ENCODE data around the gene TBL3. TPM values are rescaled to one million over a fixed set of nuclear protein-coding genes. Genes with fewer than 3 reads are reported as not detected.

TBL3 gene
- total and polyA plus RNA-seq, 7 experiments from 2014 or later: 17.2 to 89.8 (median 32.8) TPM

DNA sequence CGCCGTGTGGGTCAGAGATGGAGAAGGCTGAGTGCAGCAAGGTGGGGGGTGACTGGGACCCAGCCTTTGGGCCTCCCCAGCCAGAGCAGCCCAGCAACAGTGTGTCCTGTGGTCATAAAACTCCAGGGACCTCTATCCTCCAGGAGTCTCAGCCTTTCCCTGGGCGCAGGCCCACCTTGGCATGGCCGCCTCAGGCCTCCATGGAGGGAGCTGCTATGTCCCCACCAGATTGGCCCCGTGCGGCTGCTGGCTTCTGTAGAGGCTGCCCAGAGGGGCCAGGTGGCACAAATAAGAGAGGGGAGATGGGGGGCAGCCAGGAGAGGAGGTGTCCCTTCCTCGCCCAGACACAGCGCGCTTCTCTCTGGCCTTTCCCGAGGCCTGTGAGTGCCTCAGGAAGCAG, 15.3 kb downstream of the TBL3 start:
- H3K4me1 ChIP-seq (ENCODE audit: control insufficient read depth in 2 of 2, insufficient read depth in 2 of 2, low read length in 2 of 2): peaks cover 15 to 28% of the 10 kb centered on the region in 2 donors
- no peak overlapping the region for H3K27ac Mint-ChIP-seq
- peaks cover 8 to 23% (median 17%) of the 10 kb centered on the region in 5 donors for H3K27me3 Mint-ChIP-seq
- intact Hi-C loops (cut with micrococcal nuclease): no loop called here
- H3K36me3 ChIP-seq (ENCODE audit: control insufficient read depth in 2 of 3, insufficient read depth in 3 of 3, low read length in 3 of 3): peaks cover 0 to 15% (median 0%) of the 10 kb centered on the region in 3 experiments
- H3K36me3 Mint-ChIP-seq: peaks cover 0 to 8% (median 4%) of the 10 kb centered on the region in 5 donors
- peaks cover 5 to 40% (median 34%) of the 10 kb centered on the region in 7 donors for H3K4me1 Mint-ChIP-seq
- peaks cover 0 to 3% of the 10 kb centered on the region in 2 donors for H3K27me3 ChIP-seq (ENCODE audit: control insufficient read depth in 2 of 2, insufficient read depth in 2 of 2, low read length in 2 of 2)
- H3K4me3 ChIP-seq (ENCODE audit: low read length): no peak overlapping the region
- DNase-seq (no peak), ATAC-seq (no peak)
- CTCF ChIA-PET: no interaction called here
- no peaks in the 10 kb centered on the region for H3K9me3 Mint-ChIP-seq
- no peak overlapping the region for H3K4me3 Mint-ChIP-seq
- POLR2A ChIA-PET: interaction anchor here (0.9 to 11.4 kb wide), 4 partner anchors 11 to 26 kb away, joined by 3 to 61 read pairs (median 5); partner anchors contain the start of genes RPS2 and TBL3
- H3K9me3 ChIP-seq (ENCODE audit: control insufficient read depth in 2 of 3, low read length in 3 of 3): no peaks in the 10 kb centered on the region
- no peak overlapping the region for H3K27ac ChIP-seq (ENCODE audit: low read depth, low read length)

DNA sequence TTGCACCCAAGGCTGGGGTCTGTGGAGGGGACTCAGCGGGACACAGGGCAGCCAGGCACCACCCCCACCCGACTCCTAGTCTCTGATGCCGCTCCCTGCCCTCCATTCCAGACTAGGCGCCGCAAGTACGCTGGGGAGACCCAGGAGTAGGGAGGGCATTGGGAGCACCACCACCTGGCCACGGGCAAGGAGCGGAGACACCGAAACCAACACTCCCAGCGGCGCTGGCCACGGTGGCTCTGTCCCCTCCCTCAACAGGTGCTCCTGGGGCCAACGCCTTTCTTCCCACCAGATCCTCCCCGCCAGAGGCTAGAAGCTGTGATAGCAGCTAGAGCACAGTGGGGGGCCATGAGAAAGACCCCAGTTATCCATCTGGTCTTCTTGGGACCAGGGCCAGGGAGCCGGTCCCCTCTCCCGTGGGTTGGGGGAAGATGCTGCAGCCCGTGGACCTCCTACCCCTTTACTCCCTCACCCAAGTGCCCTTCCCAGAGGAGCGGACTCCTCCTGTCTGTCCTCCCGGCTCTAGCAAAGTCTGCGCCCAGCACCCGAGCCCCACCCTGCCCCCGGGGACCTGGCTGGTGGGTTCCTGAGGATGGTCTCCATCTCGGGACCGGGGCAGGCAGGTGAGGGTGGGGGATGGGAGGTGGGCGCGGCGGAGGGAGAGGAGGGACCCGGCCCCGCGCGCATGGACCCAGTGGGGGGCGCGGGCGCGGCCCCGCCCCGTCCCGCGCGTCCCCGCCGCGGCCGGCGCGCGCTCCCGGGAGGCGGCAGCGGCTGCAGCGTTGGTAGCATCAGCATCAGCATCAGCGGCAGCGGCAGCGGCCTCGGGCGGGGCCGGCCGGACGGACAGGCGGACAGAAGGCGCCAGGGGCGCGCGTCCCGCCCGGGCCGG, 17.6 kb downstream of the TBL3 start, which contains the start of gene SYNGR3:
SYNGR3 (plus strand) TSS at position 762 of the 892 bp plus-strand sequence. CDS start 133 bp downstream, outside the sequence.
- H3K4me3 ChIP-seq (ENCODE audit: low read length): peak within 1 kb of the TSS; percentile 22
- peak within 1 kb of the TSS in 5 of 9 donors; percentile 22 to 78 (median 62) for H3K27ac Mint-ChIP-seq
- DNase-seq: peak in 1 of 9 donors; percentile 14
- CTCF ChIA-PET: no interaction called here
- H3K4me1 ChIP-seq (ENCODE audit: control insufficient read depth in 2 of 2, insufficient read depth in 2 of 2, low read length in 2 of 2): peaks cover 15 to 22% of the 10 kb centered on the region in 2 donors
- POLR2A ChIA-PET: interaction anchor here (1.9 to 3.6 kb wide), 2 partner anchors 18 to 24 kb away, joined by 5 to 39 read pairs; partner anchors contain the start of genes RNF151, RPS2 and TBL3
- H3K4me1 Mint-ChIP-seq: peaks cover 5 to 42% (median 30%) of the 10 kb centered on the region in 7 donors
- peak within 1 kb of the TSS; percentile 45 to 83 (median 74) for H3K4me3 Mint-ChIP-seq
- intact Hi-C loops (cut with micrococcal nuclease): loop anchor here (2.0 to 10.0 kb wide), 2 partner anchors 25 to 235 kb away; partner anchors contain the start of genes E4F1 (in 1 of the 2) and RPS2 (in 1 of the 2)
- no peak within 1 kb of the TSS for H3K27ac ChIP-seq (ENCODE audit: low read depth, low read length)
- no peaks in the 10 kb centered on the region for H3K9me3 Mint-ChIP-seq
- H3K9me3 ChIP-seq (ENCODE audit: control insufficient read depth in 2 of 3, low read length in 3 of 3): no peaks in the 10 kb centered on the region
- H3K36me3 Mint-ChIP-seq: peaks cover 0 to 8% (median 4%) of the 10 kb centered on the region in 5 donors
- peaks cover 8 to 17% (median 12%) of the 10 kb centered on the region in 5 donors for H3K27me3 Mint-ChIP-seq
- ATAC-seq: no peak
- H3K27me3 ChIP-seq (ENCODE audit: control insufficient read depth in 2 of 2, insufficient read depth in 2 of 2, low read length in 2 of 2): peaks cover 0 to 3% of the 10 kb centered on the region in 2 donors
- H3K36me3 ChIP-seq (ENCODE audit: control insufficient read depth in 2 of 3, insufficient read depth in 3 of 3, low read length in 3 of 3): peaks cover 0 to 15% (median 0%) of the 10 kb centered on the region in 3 experiments

DNA sequence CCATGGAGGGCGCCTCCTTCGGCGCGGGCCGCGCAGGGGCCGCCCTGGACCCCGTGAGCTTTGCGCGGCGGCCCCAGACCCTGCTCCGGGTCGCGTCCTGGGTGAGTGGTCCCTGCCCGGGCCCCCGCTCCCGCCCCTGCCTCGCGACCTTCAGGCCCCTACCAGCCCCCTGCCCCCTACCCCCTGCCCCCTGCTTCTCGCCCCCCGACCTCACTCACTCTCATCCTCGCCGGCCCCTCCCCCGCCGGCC, 18.2 kb downstream of the TBL3 start:
- Mint-ChIP-seq H3K4me1 (peaks cover 5 to 37% (median 25%) of the 10 kb centered on the region in 7 donors), H3K9me3 (no peaks in the 10 kb centered on the region), H3K4me3 (peak overlapping the region in 2 of 10 donors; percentile 2 to 75), H3K36me3 (peaks cover 0 to 8% (median 4%) of the 10 kb centered on the region in 5 donors), H3K27ac (no peak overlapping the region), H3K27me3 (peaks cover 8 to 17% (median 12%) of the 10 kb centered on the region in 5 donors)
- ATAC-seq: no peak
- H3K27ac ChIP-seq (ENCODE audit: low read depth, low read length): no peak overlapping the region
- CTCF ChIA-PET: no interaction called here
- H3K4me3 ChIP-seq (ENCODE audit: low read length): no peak overlapping the region
- H3K4me1 ChIP-seq (ENCODE audit: control insufficient read depth in 2 of 2, insufficient read depth in 2 of 2, low read length in 2 of 2): peaks cover 15 to 17% of the 10 kb centered on the region in 2 donors
- POLR2A ChIA-PET: interaction anchor here (1.4 to 3.6 kb wide), 4 partner anchors 18 to 693 kb away, joined by 3 to 39 read pairs (median 4); partner anchors contain the start of genes KCTD5, RNF151, RPS2 and TBL3
- H3K27me3 ChIP-seq (ENCODE audit: control insufficient read depth in 2 of 2, insufficient read depth in 2 of 2, low read length in 2 of 2): peaks cover 0 to 3% of the 10 kb centered on the region in 2 donors
- H3K36me3 ChIP-seq (ENCODE audit: control insufficient read depth in 2 of 3, insufficient read depth in 3 of 3, low read length in 3 of 3): peaks cover 0 to 15% (median 0%) of the 10 kb centered on the region in 3 experiments
- no peaks in the 10 kb centered on the region for H3K9me3 ChIP-seq (ENCODE audit: control insufficient read depth in 2 of 3, low read length in 3 of 3)
- DNase-seq: no peak
- intact Hi-C loops (cut with micrococcal nuclease): loop anchor here (2.0 to 10.0 kb wide), 2 partner anchors 25 to 235 kb away; partner anchors contain the start of genes E4F1 (in 1 of the 2) and RPS2 (in 1 of the 2)

DNA sequence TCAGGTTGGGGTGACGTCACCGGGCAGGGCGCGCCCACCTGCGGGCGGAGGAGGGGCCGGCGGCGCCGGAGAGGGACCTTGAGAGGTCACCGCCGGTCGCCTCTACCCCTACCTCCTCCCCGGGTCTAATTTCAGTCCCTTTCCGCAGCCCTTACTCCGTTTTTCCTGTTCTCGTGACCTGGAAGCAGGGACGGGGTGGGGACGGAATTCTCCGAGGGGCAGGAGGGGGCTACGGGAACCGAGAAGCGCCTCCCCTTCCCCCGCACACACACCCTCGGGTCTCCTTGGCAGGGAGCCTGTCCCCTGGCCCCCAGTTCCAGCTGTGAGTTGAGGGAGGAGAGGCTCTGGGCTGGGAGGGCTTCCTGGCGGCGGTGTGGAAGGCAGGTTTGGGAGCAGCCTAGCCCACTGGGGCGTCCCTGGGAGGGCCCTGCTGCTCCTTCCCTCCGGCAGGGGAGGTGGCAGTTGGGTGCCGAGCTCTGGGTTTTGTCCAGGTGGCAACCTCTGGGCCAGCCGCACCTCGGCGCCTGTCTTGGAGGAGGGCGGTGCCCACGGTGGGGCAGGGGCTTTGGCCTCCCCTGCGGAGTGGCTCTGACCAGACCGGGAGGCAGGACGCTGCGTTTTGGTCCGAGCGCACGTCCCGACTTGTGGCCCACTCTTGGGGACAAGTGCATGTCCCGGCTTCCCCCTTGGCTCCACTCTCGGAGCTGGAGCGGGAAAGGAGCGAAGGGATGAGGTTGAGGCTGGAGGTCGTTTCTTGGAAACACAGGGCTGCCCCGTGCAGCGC, 18.7 kb downstream of the TBL3 start:
- H3K4me1 Mint-ChIP-seq: peaks cover 5 to 33% (median 22%) of the 10 kb centered on the region in 7 donors
- H3K4me1 ChIP-seq (ENCODE audit: control insufficient read depth in 2 of 2, insufficient read depth in 2 of 2, low read length in 2 of 2): peaks cover 15 to 16% of the 10 kb centered on the region in 2 donors
- peak overlapping the region; percentile 22 for H3K4me3 ChIP-seq (ENCODE audit: low read length)
- peak overlapping the region; percentile 68 to 83 (median 77) for H3K4me3 Mint-ChIP-seq
- H3K27ac Mint-ChIP-seq: peak overlapping the region in 4 of 9 donors; percentile 62 to 82 (median 68)
- intact Hi-C loops (cut with micrococcal nuclease): loop anchor here (2.0 to 10.0 kb wide), 2 partner anchors 26 to 234 kb away; partner anchors contain the start of genes E4F1 (in 1 of the 2) and RPS2 (in 1 of the 2)
- no peaks in the 10 kb centered on the region for H3K9me3 Mint-ChIP-seq
- ATAC-seq (no peak), DNase-seq (peak in 1 of 9 donors; percentile 73)
- H3K9me3 ChIP-seq (ENCODE audit: control insufficient read depth in 2 of 3, low read length in 3 of 3): no peaks in the 10 kb centered on the region
- CTCF ChIA-PET: no interaction called here
- peaks cover 8 to 17% (median 12%) of the 10 kb centered on the region in 5 donors for H3K27me3 Mint-ChIP-seq
- peaks cover 0 to 3% of the 10 kb centered on the region in 2 donors for H3K27me3 ChIP-seq (ENCODE audit: control insufficient read depth in 2 of 2, insufficient read depth in 2 of 2, low read length in 2 of 2)
- no peak overlapping the region for H3K27ac ChIP-seq (ENCODE audit: low read depth, low read length)
- peaks cover 0 to 8% (median 4%) of the 10 kb centered on the region in 5 donors for H3K36me3 Mint-ChIP-seq
- H3K36me3 ChIP-seq (ENCODE audit: control insufficient read depth in 2 of 3, insufficient read depth in 3 of 3, low read length in 3 of 3): peaks cover 0 to 14% (median 0%) of the 10 kb centered on the region in 3 experiments
- POLR2A ChIA-PET: interaction anchor here (0.6 to 3.7 kb wide), 12 partner anchors 9 to 1242 kb away, joined by 3 to 39 read pairs (median 4); partner anchors contain the start of genes KCTD5, NDUFB10, NOXO1 and PGP

DNA sequence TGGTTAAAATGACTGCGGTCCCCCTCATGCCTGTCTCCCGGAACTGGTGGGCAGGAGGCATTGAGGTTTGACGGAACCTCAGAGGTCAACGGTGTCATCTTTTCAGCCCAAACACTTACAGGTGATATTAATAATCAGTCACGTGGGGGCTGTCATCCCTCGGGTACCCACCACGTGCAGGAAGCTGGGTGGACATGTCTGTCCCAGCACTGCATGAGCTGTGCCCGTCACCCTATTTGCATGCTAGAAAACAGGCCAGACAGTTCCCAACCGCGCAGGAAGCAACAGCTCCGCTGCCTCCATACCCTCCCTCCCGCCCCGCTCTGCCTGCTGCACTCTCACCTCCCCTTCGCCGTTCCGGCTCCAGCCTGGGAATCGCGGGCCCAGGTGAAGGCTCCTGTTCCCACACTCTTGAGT, 19.3 kb downstream of the TBL3 start:
- no peaks in the 10 kb centered on the region for H3K9me3 Mint-ChIP-seq
- peaks cover 8 to 17% (median 12%) of the 10 kb centered on the region in 5 donors for H3K27me3 Mint-ChIP-seq
- peaks cover 5 to 33% (median 22%) of the 10 kb centered on the region in 7 donors for H3K4me1 Mint-ChIP-seq
- Histone ChIP-seq H3K9me3 (ENCODE audit: control insufficient read depth in 2 of 3, low read length in 3 of 3) (no peaks in the 10 kb centered on the region), H3K4me1 (ENCODE audit: control insufficient read depth in 2 of 2, insufficient read depth in 2 of 2, low read length in 2 of 2) (peaks cover 15 to 16% of the 10 kb centered on the region in 2 donors), H3K27ac (ENCODE audit: low read depth, low read length) (no peak overlapping the region), H3K4me3 (ENCODE audit: low read length) (peak overlapping the region; percentile 39), H3K27me3 (ENCODE audit: control insufficient read depth in 2 of 2, insufficient read depth in 2 of 2, low read length in 2 of 2) (peaks cover 0 to 3% of the 10 kb centered on the region in 2 donors), H3K36me3 (ENCODE audit: control insufficient read depth in 2 of 3, insufficient read depth in 3 of 3, low read length in 3 of 3) (peaks cover 0 to 8% (median 0%) of the 10 kb centered on the region in 3 experiments)
- DNase-seq (peak in 4 of 9 donors; percentile 36 to 55 (median 42)), ATAC-seq (peak; percentile 16)
- peaks cover 0 to 8% (median 4%) of the 10 kb centered on the region in 5 donors for H3K36me3 Mint-ChIP-seq
- peak overlapping the region; percentile 68 to 83 (median 77) for H3K4me3 Mint-ChIP-seq
- intact Hi-C loops (cut with micrococcal nuclease): loop anchor here (2.0 to 10.0 kb wide), 2 partner anchors 26 to 234 kb away; partner anchors contain the start of genes E4F1 (in 1 of the 2) and RPS2 (in 1 of the 2)
- peak overlapping the region in 6 of 9 donors; percentile 59 to 82 (median 68) for H3K27ac Mint-ChIP-seq
- CTCF ChIA-PET: no interaction called here
- POLR2A ChIA-PET: interaction anchor here (0.6 to 3.7 kb wide), 14 partner anchors 9 to 1242 kb away, joined by 3 to 39 read pairs (median 4); partner anchors contain the start of genes KCTD5, NDUFB10, NOXO1 and PGP

Data from naive thymus-derived CD4-positive, alpha-beta T cell (primary cell).